ENCODE measurements around the gene MPRIP. TPM values are rescaled to one million over a fixed set of nuclear protein-coding genes. Genes with fewer than 3 reads are reported as not detected.

The MPRIP gene
- total RNA-seq, 4 donors from 2014 or later, result 122 to 207 (median 145) TPM

- peaks cover 76% of the 10 kb centered on the region for H3K4me1 ChIP-seq
- H3K27ac ChIP-seq, result no peak overlapping the region
Observed at GRCh38 chr17:17058304-17058703, 16.0 kb downstream of the MPRIP start.

GRCh38 chr17:17059301-17059890, 17.1 kb downstream of the MPRIP start:
- Histone ChIP-seq H3K27me3 (no peaks in the 10 kb centered on the region), H3K27ac (no peak overlapping the region), H3K4me1 (peaks cover 80% of the 10 kb centered on the region), H3K36me3 (no peaks in the 10 kb centered on the region), H3K4me3 (no peak overlapping the region), H3K9me3 (no peaks in the 10 kb centered on the region)
- TF ChIP-seq POLR2A (IDR thresholded peaks at IDR 0.05), result no peak
- DNase-seq (ENCODE audit: low spot score in 2 of 2), result peak; percentile 49 to 53
- 78% methylated on average over 10 of the region's 10 CpGs for WGBS

More at GRCh38 chr17:17058304-17058703, 16.0 kb downstream of the MPRIP start:
- WGBS, result 85% methylated on average over 6 of the region's 6 CpGs
- Histone ChIP-seq H3K36me3 (no peaks in the 10 kb centered on the region), H3K9me3 (no peaks in the 10 kb centered on the region), H3K27me3 (no peaks in the 10 kb centered on the region), H3K4me3 (no peak overlapping the region)
- DNase-seq (ENCODE audit: low spot score in 2 of 2), result peak; percentile 47 to 53
- no peak for TF ChIP-seq POLR2AphosphoS5 (IDR thresholded peaks at IDR 0.05)
- no peak for TF ChIP-seq EP300 (IDR thresholded peaks at IDR 0.05)

GRCh38 chr17:17060001-17060922, 18.0 kb downstream of the MPRIP start:
- peaks cover 77% of the 10 kb centered on the region for H3K4me1 ChIP-seq
- TF ChIP-seq EP300 (IDR thresholded peaks at IDR 0.05) (no peak), POLR2AphosphoS5 (IDR thresholded peaks at IDR 0.05) (no peak), CTCF (IDR thresholded peaks at IDR 0.05) (no peak)
- 68% methylated on average over 3 of the region's 10 CpGs for WGBS
- no peaks in the 10 kb centered on the region for H3K9me3 ChIP-seq
- no peak overlapping the region for H3K27ac ChIP-seq
- H3K4me3 ChIP-seq, result no peak overlapping the region
- no peaks in the 10 kb centered on the region for H3K27me3 ChIP-seq
- no peaks in the 10 kb centered on the region for H3K36me3 ChIP-seq
- peak in 1 of 2 donors; percentile 52 for DNase-seq (ENCODE audit: low spot score in 2 of 2)

GRCh38 chr17:17060930-17061329, 18.7 kb downstream of the MPRIP start:
- peak in 1 of 2 donors; percentile 28 for DNase-seq (ENCODE audit: low spot score in 2 of 2)
- Histone ChIP-seq H3K36me3 (no peaks in the 10 kb centered on the region), H3K9me3 (no peaks in the 10 kb centered on the region), H3K27ac (no peak overlapping the region), H3K4me3 (no peak overlapping the region), H3K27me3 (no peaks in the 10 kb centered on the region), H3K4me1 (peaks cover 70% of the 10 kb centered on the region)
- WGBS, result 76% methylated on average over 2 of the region's 5 CpGs
- no peak for TF ChIP-seq CTCF (IDR thresholded peaks at IDR 0.05)
- no peak for TF ChIP-seq POLR2A (IDR thresholded peaks at IDR 0.05)
- TF ChIP-seq POLR2AphosphoS5 (IDR thresholded peaks at IDR 0.05), result no peak
- TF ChIP-seq EP300 (IDR thresholded peaks at IDR 0.05), result no peak

- TF ChIP-seq EP300 (IDR thresholded peaks at IDR 0.05), result no peak
- no peak for TF ChIP-seq POLR2A (IDR thresholded peaks at IDR 0.05)
- no peak for TF ChIP-seq CTCF (IDR thresholded peaks at IDR 0.05)
- no peak for TF ChIP-seq POLR2AphosphoS5 (IDR thresholded peaks at IDR 0.05)
- WGBS, result 68% methylated on average over 3 of the region's 3 CpGs
- DNase-seq (ENCODE audit: low spot score in 2 of 2), result peak in 1 of 2 donors; percentile 40
- Histone ChIP-seq H3K27ac (no peak overlapping the region), H3K4me3 (no peak overlapping the region), H3K27me3 (no peaks in the 10 kb centered on the region), H3K9me3 (no peaks in the 10 kb centered on the region), H3K4me1 (peaks cover 64% of the 10 kb centered on the region), H3K36me3 (no peaks in the 10 kb centered on the region)
Observed at GRCh38 chr17:17061516-17061915, 19.3 kb downstream of the MPRIP start.

- peak in 1 of 2 donors; percentile 51 for DNase-seq (ENCODE audit: low spot score in 2 of 2)
- Histone ChIP-seq H3K9me3 (no peaks in the 10 kb centered on the region), H3K4me1 (peaks cover 56% of the 10 kb centered on the region)
Observed at GRCh38 chr17:17062356-17062755, 20.1 kb downstream of the MPRIP start.

More at GRCh38 chr17:17062356-17062755, 20.1 kb downstream of the MPRIP start:
- Histone ChIP-seq H3K27ac (no peak overlapping the region), H3K36me3 (no peaks in the 10 kb centered on the region), H3K4me3 (no peak overlapping the region), H3K27me3 (no peaks in the 10 kb centered on the region)
- TF ChIP-seq EP300 (IDR thresholded peaks at IDR 0.05), result no peak
- no peak for TF ChIP-seq POLR2AphosphoS5 (IDR thresholded peaks at IDR 0.05)
- TF ChIP-seq CTCF (IDR thresholded peaks at IDR 0.05), result no peak
- TF ChIP-seq POLR2A (IDR thresholded peaks at IDR 0.05), result no peak
- 91% methylated on average over 10 of the region's 11 CpGs for WGBS
